GM18508 (cell line): ENCODE data around the gene CLN3.
"Not testable (repeated sequence)": the region's sequence is repeated elsewhere in the genome, so short reads cannot be mapped to it uniquely, and the experiment has no call there.

ENCODE experiments used
- ATAC-seq: cut with Tn5 transposase; IDR thresholded peaks from one replicate; pipeline ENCODE4 v1.9.1; 2021; ENCODE audit warnings: moderate number of reproducible peaks; ENCODE audit not compliant: insufficient read depth, unreplicated experiment

Gene CLN3

DNA sequence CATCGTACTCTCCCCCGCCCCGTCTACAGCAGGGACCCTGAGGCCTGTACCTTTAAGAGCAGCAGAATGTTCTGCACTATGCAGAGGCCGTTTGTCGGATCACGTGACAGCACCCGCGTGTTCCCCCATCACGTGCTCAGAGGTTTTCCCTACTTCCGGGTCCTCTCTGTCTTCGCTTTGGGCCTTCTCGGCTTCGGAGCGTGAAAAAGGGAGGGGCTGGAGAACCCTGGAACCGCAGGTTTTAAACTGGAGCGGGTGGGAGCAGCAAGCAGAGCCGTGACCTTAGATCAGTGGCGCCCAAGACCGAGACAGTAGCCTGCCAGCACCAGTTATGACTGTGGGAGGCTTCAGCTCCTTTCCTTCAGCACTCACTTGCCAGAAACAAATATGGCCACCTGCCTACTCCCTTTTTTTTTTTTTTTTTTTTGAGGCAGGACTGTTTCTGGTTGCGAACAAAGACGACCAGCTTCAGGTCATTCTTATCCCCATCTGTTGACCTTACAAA, at the start of gene CLN3:
Gene CLN3 (minus strand): TSS at position 105 of the 505 bp plus-strand sequence. CDS start 315 bp downstream, outside the sequence.
- ATAC-seq, result peak; percentile 51

DNA sequence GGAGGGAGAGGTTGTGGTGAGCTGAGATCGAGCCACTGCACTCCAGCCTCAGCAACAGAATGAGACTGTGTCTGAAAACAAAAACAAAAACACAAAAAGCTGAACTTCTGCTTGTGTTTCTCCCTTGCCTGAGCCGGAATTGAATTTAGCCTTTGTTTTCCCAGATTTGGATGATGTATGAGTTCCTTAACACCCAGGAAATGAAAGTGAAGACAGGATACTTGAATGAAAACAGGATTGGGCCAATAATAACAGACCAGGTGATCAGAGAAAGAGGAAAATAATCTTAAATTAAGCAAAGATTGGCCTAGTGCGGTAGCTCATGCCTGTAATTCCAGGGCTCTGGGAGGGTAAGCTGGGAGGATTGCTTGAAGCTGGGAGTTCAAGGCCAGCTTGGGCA, 48.5 kb upstream of the CLN3 start:
- ATAC-seq, result no peak

DNA sequence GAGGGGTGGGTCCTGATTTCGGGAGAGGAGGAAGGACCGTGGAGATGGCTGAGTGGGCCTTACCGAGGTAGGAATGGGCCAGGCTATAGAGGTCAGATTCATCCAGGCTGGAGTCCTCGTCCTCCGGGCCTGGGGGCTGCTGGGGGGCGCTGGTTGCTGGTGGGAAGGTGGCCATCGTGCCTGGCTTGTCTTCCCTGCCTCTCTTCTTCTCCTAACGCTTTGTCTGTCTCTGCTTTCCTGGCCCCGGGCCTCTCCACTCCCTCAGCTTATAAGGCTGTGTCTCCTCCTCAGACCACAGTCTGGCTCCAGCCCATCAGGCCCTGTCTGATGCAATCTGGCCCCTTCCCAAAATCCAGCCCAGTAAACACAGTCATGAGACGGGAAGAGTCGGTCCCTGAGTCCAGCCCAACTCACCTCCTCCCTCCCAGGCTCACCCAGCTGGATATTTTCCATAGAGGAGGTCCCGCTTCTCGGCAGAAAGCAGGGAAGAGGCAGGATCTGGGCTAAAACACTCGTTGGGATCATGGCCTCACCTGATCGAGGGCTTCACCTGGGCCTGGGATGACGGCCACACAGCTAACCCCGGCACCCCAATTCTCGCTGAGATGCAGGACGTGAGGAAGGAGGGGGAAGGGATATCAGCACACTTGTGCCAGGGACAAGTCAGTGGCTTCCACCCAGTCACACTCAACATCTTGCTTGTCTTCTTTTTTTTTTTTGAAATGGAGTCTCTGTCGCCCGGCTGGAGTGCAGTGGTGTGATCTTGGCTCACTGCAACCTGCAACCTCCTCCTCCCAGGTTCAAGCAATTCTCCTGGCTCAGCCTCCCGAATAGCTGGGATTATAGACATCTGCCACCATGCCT, 47.1 kb upstream of the CLN3 start, which contains the start of gene NUPR1:
Gene NUPR1 (minus strand): TSS at position 242 of the 864 bp plus-strand sequence. CDS start 67 bp downstream, at position 175.
- ATAC-seq, result no peak

- ATAC-seq, result no peak
These were observed 46.3 kb upstream of the CLN3 start for GRCh38 chr16:28537964-28538732.

- no peak for ATAC-seq
These were observed 45.2 kb upstream of the CLN3 start for GRCh38 chr16:28537076-28537475.

DNA sequence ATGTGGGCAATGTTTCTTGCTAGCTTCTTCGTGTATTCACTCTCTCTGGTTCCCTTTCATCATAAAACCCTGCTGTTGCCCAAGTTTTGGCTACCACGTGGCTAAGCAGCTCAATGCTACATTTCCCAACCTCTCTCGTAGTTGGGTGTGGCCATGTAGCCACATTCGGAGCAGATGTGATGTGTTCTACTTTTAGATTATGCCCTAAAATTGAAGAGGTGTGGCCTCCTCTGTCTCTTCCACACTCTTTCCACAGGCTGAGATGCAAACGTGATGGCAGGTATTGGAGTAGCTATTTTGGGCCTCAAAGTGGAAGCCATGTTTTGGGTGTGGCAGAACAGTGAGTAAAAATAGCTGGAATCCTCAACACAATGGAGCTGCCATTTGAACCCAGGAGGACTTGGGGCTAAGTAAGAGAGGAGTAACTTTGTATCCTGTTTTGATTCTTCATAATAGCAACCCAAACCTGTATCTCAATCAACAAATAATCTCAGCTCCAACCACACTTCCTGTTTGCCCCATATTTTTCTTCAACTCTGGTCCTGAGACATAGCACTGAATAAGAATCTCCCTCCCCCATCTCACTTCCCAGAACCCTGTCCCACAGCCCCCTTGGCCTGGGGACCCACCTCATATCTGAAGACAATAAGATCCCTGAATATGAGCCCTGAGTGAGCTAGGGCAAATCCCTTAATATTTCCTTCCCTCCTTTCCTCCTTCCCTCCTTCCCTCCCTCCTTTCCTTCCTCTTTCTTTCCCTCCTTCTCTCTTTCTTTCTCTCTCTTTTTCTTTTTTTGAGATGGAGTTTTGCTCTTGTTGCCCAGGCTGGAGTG, 42.9 kb upstream of the CLN3 start:
- ATAC-seq, result no peak

GRCh38 chr16:28532940-28533647, 41.2 kb upstream of the CLN3 start:
- ATAC-seq, result no peak

- no peak for ATAC-seq
These were observed 40.2 kb upstream of the CLN3 start for GRCh38 chr16:28531777-28532744.

DNA sequence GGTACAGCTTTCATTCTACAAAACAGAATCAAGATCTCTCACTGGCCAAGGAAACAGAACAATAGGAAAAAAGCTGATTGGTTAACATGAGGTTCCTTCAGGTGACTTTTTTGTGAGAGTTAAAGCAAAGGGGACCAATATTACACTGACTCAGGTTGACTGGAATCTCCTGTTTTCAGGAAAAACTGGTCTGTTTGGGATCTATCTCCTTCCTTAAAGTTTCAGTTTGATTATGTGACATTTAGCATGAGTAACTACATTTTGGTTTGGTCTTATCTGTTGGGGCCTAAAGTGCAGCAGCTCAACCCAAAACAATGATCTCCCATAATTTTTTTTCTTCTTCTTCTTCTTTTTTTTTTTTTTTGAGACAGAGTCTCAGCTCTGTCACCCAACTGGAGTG, 37.2 kb upstream of the CLN3 start:
- ATAC-seq, result no peak

GRCh38 chr16:28528463-28528867, 36.6 kb upstream of the CLN3 start:
- no peak for ATAC-seq

DNA sequence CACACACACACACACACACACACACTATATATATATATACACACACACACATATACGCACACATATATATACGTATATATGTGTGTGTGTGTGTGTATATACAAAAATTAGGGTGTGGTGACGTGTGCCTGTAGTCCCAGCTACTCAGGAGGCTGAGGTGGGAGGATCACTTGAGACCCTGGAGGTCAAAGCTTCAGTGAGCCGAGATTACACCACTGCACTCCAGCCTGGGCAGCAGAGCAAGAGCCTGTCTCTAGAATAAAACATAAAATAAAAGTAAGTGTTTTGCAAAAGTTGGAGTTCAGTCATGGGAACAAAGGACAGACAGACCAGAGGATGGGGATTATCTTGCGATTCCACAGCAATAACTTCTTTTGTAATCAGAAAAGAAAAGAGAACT, 36.1 kb upstream of the CLN3 start:
- ATAC-seq, result no peak

- ATAC-seq, result not testable (repeated sequence)
These were observed 35.4 kb upstream of the CLN3 start for GRCh38 chr16:28527100-28527785.

GRCh38 chr16:28526201-28527099, 34.6 kb upstream of the CLN3 start:
- no peak for ATAC-seq

DNA sequence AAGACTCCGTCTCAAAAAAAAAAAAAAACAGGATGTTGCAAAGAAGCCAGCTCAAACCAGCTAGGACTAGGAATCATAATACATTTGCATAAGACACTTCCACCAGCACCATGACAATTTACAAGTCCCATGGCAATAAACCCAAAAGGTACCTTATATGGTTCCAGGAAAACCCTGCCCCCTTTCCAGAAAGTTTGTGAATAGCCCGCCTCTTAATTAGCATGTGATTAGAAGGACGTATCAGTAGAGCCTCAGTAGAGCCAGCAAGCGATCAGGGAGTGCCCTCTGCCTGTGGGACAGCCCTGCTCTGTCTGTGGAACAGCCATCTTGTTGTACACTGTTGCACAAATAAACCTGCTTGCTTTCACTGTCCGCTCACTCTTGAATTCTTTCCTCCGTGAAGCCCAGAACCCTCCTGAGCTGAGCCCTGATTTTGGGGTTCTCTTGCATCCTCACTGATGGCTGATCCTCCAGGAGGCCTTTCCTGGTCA, 32.9 kb upstream of the CLN3 start:
- no peak for ATAC-seq

GRCh38 chr16:28522792-28523191, 30.9 kb upstream of the CLN3 start:
- no peak for ATAC-seq

DNA sequence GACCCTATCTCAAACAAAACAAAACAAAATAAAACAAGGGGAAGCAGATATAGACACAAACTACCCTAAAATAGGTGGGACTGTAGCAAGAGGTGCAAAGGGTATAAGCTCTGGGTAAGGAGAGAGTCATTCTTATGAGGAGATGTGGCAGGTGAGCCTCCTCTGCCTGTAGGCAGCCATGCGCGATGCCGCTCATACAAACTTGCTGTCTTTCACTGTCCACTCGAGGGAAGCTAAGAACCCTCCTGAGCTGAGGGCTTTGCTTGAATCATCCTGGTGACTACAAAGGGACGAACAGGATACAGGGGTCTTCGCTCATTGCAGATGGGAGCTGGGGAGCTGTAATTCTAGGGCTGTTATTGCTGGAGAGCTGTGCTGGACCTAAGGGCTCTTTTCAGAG, 29.6 kb upstream of the CLN3 start:
- ATAC-seq, result no peak

DNA sequence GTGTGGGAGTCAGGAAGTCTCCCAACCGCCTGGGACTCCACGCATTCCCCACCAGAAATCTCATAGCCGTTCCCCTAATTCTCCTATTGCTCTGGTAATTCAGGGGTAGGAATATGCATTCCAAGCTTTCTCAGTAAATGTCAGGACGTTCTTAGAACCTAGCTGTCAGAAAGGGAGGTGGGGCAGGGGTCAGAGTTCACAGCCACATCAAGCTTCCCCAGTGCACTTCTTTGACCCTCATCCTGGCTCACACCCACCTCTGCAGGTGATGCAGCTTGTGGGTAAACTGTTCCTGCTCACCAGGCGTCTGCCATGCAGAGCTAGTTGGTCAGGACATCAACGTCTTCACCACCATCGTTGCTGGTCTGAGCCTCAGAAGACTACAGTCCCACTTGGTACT, 28.8 kb upstream of the CLN3 start:
- ATAC-seq, result no peak
